Panc1 (cell line): ENCODE results near the gene FBRSL1. TPM values are rescaled to one million over a fixed set of nuclear protein-coding genes. Genes with fewer than 3 reads are reported as not detected.
"Not testable (repeated sequence)": the region's sequence is repeated elsewhere in the genome, so short reads cannot be mapped to it uniquely, and the experiment has no call there.

Experiments
- ATAC-seq: fragments of 200-7000 bp; cut with Tn5 transposase; 2 replicates; pipeline ENCODE4 v1.9.1; 2020; ENCODE audit warnings: mild to moderate bottlenecking, moderate library complexity
- BruUV-seq: library from RNA; stranded (reverse); fragments of 400-500 nt; replicated peaks from 2 replicates; lab custom pipeline; 2021; lab: Mats Ljungman, UMichigan
- CTCF ChIA-PET: fragments of 300-600 bp; sonication (Branson Sonifier 250); formaldehyde crosslinking; loops from one replicate; lab custom pipeline; 2022; ENCODE audit warnings: antibody characterized with exemption; lab: Charles Lee
- POLR2A ChIA-PET: fragments of 300-600 bp; sonication (Branson Sonifier 250); formaldehyde crosslinking; loops from one replicate; lab custom pipeline; 2022; ENCODE audit warnings: antibody characterized with exemption; lab: Charles Lee
- DNase-seq: peaks from one replicate; pipeline ENCODE4 v3.0.0-alpha.2; 2010; ENCODE audit warnings: low read depth, low spot score
- H3K27ac ChIP-seq: 2 replicates; pipeline ENCODE4 v1.5.1; 2011; ENCODE audit warnings: mild to moderate bottlenecking, low read length, inconsistent platforms
- H3K27me3 ChIP-seq: fragments of 200-500 bp; sonication (Bioruptor generic); 2 replicates; pipeline ENCODE4 v1.6.0; 2014; ENCODE audit warnings: low read length, inconsistent platforms; ENCODE audit not compliant: control insufficient read depth, insufficient read depth
- H3K36me3 ChIP-seq: fragments of 200-500 bp; sonication (Bioruptor generic); 2 replicates; pipeline ENCODE4 v1.5.1; 2014; ENCODE audit warnings: inconsistent platforms, mild to moderate bottlenecking, low read length, moderate library complexity; ENCODE audit not compliant: control insufficient read depth, insufficient read depth
- H3K4me1 ChIP-seq: 2 replicates; pipeline ENCODE4 v1.5.1; 2011; ENCODE audit warnings: inconsistent platforms, mild to moderate bottlenecking, low read length, moderate library complexity; ENCODE audit not compliant: control insufficient read depth, insufficient read depth
- H3K4me3 ChIP-seq, 2 experiments: 2 replicates each; pipeline ENCODE4 v1.5.1; 2011 to 2012; ENCODE audit warnings: low read depth in 2 of 2, low read length in 2 of 2, mild to moderate bottlenecking in 2 of 2, inconsistent platforms in 1 of 2, moderate library complexity in 1 of 2
- H3K9me3 ChIP-seq: fragments of 200-500 bp; sonication (Bioruptor generic); 2 replicates; pipeline ENCODE4 v1.5.1; 2014; ENCODE audit warnings: low read depth, mild to moderate bottlenecking, inconsistent platforms, low read length, moderate library complexity; ENCODE audit not compliant: control insufficient read depth, insufficient read depth
- POLR2AphosphoS5 ChIP-seq: IDR thresholded peaks from 2 replicates; pipeline ENCODE4 v1.6.1; 2012; ENCODE audit warnings: mild to moderate bottlenecking, low read depth, low read length, moderate library complexity
- SIN3A ChIP-seq: IDR thresholded peaks from 2 replicates; pipeline ENCODE4 v1.6.1; 2012; ENCODE audit warnings: low read depth, mild to moderate bottlenecking, low read length, moderate library complexity, borderline replicate concordance; ENCODE audit not compliant: insufficient read depth
- TCF7L2 ChIP-seq: IDR thresholded peaks from 2 replicates; pipeline ENCODE4 v1.6.1; 2011; ENCODE audit warnings: mild to moderate bottlenecking, low read depth, low read length, inconsistent platforms
- in situ Hi-C: cut with HindIII; loops from 2 replicates; pipeline ENCODE4 v1.10.0; 2016; ENCODE audit warnings: low sequenced_read_pairs, low pct_unique_long_range_greater_than_20kb
- intact Hi-C: fragments of 100-400 bp; cut with micrococcal nuclease; formaldehyde crosslinking; loops from one replicate; pipeline ENCODE4 v1.10.0; 2022; ENCODE audit not compliant: unreplicated experiment
- total RNA-seq: library from RNA; stranded (reverse); gene quantifications from one replicate; pipeline ENCODE4 v1.2.1, GENCODE V29; 2021; ENCODE audit not compliant: unreplicated experiment
- TF ChIP-seq, protein P1 (sequence below): fragments of 450-650 bp; IDR thresholded peaks from 2 replicates; pipeline ENCODE4 v1.5.1; 2017; ENCODE audit warnings: mild to moderate bottlenecking
- TF ChIP-seq, protein P2 (sequence below), 2 experiments: IDR thresholded peaks; 2 replicates each; pipeline ENCODE4 v1.6.1; 2011 to 2012; ENCODE audit warnings: low read depth in 2 of 2, control low read depth in 1 of 2, low read length in 1 of 2, mild to moderate bottlenecking in 1 of 2, moderate library complexity in 1 of 2; ENCODE audit not compliant: insufficient read depth in 1 of 2

The FBRSL1 gene
- total RNA-seq, 1 experiment from 2014 or later = 104 TPM

DNA sequence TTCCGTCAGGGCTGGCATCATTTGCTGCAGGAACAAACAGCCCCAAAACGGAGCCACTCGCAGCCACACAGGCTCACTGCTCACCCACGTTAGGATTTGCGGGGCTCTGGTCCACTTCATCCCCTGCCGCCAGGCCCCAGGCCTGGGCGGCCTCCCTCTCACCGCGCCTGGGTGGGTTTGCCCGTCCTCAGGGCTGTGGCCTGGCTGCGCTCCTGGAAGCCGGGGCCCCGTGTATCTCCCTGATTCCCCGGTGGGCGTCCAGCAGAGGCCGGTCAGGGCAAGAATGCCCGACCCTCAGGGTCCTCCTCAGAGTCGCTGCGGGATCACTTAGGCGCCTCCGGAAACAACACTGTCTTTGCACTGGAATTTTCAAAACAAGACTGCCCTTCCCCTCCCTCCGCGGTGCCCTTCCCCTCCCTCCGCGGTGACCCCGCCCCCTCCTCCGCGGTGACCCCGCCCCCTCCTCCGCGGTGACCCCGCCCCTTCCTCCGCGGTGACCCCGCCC, 15.7 kb upstream of the FBRSL1 start:
- Histone ChIP-seq H3K4me1 (peaks cover 19% of the 10 kb centered on the region), H3K27ac (peak overlapping the region; percentile 87), H3K4me3 (peak overlapping the region; percentile 60 to 81), H3K36me3 (no peaks in the 10 kb centered on the region), H3K9me3 (no peaks in the 10 kb centered on the region), H3K27me3 (no peaks in the 10 kb centered on the region)
- ATAC-seq (peak; percentile 38; the same call in 1 of the 2 replicates), DNase-seq (no peak)
- POLR2A ChIA-PET = no interaction called here
- CTCF ChIA-PET = no interaction called here
- intact Hi-C loops (no loop called here), in situ Hi-C loops (no loop called here)
- BruUV-seq = no TSS peak
- TF ChIP-seq TCF7L2 (no peak), POLR2AphosphoS5 (no peak), SIN3A (no peak)
- TF ChIP-seq, protein P1, sequence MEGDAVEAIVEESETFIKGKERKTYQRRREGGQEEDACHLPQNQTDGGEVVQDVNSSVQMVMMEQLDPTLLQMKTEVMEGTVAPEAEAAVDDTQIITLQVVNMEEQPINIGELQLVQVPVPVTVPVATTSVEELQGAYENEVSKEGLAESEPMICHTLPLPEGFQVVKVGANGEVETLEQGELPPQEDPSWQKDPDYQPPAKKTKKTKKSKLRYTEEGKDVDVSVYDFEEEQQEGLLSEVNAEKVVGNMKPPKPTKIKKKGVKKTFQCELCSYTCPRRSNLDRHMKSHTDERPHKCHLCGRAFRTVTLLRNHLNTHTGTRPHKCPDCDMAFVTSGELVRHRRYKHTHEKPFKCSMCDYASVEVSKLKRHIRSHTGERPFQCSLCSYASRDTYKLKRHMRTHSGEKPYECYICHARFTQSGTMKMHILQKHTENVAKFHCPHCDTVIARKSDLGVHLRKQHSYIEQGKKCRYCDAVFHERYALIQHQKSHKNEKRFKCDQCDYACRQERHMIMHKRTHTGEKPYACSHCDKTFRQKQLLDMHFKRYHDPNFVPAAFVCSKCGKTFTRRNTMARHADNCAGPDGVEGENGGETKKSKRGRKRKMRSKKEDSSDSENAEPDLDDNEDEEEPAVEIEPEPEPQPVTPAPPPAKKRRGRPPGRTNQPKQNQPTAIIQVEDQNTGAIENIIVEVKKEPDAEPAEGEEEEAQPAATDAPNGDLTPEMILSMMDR = no peak
- TF ChIP-seq, protein P2, sequence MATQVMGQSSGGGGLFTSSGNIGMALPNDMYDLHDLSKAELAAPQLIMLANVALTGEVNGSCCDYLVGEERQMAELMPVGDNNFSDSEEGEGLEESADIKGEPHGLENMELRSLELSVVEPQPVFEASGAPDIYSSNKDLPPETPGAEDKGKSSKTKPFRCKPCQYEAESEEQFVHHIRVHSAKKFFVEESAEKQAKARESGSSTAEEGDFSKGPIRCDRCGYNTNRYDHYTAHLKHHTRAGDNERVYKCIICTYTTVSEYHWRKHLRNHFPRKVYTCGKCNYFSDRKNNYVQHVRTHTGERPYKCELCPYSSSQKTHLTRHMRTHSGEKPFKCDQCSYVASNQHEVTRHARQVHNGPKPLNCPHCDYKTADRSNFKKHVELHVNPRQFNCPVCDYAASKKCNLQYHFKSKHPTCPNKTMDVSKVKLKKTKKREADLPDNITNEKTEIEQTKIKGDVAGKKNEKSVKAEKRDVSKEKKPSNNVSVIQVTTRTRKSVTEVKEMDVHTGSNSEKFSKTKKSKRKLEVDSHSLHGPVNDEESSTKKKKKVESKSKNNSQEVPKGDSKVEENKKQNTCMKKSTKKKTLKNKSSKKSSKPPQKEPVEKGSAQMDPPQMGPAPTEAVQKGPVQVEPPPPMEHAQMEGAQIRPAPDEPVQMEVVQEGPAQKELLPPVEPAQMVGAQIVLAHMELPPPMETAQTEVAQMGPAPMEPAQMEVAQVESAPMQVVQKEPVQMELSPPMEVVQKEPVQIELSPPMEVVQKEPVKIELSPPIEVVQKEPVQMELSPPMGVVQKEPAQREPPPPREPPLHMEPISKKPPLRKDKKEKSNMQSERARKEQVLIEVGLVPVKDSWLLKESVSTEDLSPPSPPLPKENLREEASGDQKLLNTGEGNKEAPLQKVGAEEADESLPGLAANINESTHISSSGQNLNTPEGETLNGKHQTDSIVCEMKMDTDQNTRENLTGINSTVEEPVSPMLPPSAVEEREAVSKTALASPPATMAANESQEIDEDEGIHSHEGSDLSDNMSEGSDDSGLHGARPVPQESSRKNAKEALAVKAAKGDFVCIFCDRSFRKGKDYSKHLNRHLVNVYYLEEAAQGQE (IDR thresholded peaks at IDR 0.05; ENCODE audit: insufficient read depth in 1 of 2, low read depth in 2 of 2, low read length in 1 of 2) = no peak

DNA sequence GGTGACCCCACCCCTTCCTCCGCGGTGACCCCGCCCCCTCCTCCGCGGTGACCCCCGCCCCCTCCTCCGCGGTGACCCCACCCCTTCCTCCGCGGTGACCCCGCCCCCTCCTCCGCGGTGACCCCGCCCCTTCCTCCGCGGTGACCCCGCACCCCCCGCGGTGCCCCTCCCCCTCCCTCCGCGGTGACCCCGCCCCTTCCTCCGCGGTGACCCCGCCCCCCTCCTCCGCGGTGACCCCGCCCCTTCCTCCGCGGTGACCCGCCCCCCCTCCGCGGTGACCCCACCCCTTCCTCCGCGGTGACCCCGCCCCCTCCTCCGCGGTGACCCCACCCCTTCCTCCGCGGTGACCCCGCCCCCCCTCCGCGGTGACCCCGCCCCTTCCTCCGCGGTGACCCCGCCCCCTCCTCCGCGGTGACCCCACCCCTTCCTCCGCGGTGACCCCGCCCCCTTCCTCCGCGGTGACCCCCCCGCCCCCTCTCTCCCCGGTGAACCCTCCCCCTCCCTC, 15.1 kb upstream of the FBRSL1 start:
- in situ Hi-C loops, intact Hi-C loops, ATAC-seq, H3K4me3 ChIP-seq, H3K9me3 ChIP-seq, H3K27me3 ChIP-seq, H3K27ac ChIP-seq, CTCF ChIA-PET, BruUV-seq, DNase-seq, POLR2A ChIA-PET, H3K36me3 ChIP-seq: not testable (repeated sequence)
- peaks cover 17% of the 10 kb centered on the region for H3K4me1 ChIP-seq

DNA sequence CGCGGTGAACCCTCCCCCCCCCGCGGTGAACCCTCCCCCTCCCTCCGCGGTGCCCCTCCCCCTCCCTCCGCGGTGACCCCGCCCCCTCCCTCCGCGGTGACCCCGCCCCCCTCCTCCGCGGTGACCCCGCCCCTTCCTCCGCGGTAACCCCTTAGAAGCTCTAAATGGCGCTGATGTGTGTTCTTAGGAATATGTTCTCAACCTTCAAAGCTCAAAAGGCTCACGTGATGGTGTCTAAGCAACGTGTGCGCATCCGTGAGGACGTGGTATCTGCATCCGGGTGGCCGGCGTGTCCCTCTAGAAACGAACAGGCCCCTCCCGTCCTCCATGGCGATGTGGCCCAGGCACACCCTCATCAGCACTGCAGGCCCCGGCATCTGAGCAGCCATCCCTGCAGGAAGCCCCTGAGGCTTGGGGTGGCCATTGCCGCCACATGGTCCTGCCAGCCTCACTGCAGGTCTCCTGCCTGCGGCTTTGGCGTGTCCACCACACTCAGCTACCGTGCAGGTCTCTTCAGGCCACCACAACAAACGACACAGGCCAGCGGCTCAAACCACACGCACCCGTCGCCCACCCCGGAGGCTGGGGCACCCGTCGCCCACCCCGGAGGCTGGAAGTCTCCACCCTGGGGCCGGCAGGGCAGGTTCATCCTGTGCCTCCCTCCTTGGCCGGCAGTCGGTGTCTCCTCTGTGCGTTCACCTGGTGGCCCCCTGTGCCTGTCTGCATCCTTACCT, 14.5 kb upstream of the FBRSL1 start:
- CTCF ChIA-PET = no interaction called here

More for the DNA sequence above, 14.5 kb upstream of the FBRSL1 start:
- Histone ChIP-seq H3K9me3 (no peaks in the 10 kb centered on the region), H3K4me3 (peak overlapping the region in 1 of 2 experiments; percentile 33; a peak in 1 of 4 replicates), H3K4me1 (peaks cover 17% of the 10 kb centered on the region), H3K36me3 (no peaks in the 10 kb centered on the region), H3K27ac (peak overlapping the region; percentile 61; the same call in 1 of the 2 replicates), H3K27me3 (no peaks in the 10 kb centered on the region)
- in situ Hi-C loops = no loop called here
- BruUV-seq = no TSS peak
- POLR2A ChIA-PET = no interaction called here
- ATAC-seq (peak; percentile 25), DNase-seq (no peak)
- TF ChIP-seq, protein P2 (IDR thresholded peaks at IDR 0.05; ENCODE audit: insufficient read depth in 1 of 2, low read depth in 2 of 2, low read length in 1 of 2) = no peak
- peak; percentile 58; the same call in 1 of the 2 replicates for TF ChIP-seq TCF7L2
- intact Hi-C loops = no loop called here
